NCI-H2107 treated with DMSO at 0.1 percent for 48 hours (cell line): ENCODE data around the gene AVPI1.
"Not testable (repeated sequence)": the region's sequence is repeated elsewhere in the genome, so short reads cannot be mapped to it uniquely, and the experiment has no call there.

Source experiments
- DNase-seq: peaks from one replicate; lab custom pipeline; 2025; ENCODE audit not compliant: unreplicated experiment; lab: John Stamatoyannopoulos, UW

The AVPI1 gene

DNA sequence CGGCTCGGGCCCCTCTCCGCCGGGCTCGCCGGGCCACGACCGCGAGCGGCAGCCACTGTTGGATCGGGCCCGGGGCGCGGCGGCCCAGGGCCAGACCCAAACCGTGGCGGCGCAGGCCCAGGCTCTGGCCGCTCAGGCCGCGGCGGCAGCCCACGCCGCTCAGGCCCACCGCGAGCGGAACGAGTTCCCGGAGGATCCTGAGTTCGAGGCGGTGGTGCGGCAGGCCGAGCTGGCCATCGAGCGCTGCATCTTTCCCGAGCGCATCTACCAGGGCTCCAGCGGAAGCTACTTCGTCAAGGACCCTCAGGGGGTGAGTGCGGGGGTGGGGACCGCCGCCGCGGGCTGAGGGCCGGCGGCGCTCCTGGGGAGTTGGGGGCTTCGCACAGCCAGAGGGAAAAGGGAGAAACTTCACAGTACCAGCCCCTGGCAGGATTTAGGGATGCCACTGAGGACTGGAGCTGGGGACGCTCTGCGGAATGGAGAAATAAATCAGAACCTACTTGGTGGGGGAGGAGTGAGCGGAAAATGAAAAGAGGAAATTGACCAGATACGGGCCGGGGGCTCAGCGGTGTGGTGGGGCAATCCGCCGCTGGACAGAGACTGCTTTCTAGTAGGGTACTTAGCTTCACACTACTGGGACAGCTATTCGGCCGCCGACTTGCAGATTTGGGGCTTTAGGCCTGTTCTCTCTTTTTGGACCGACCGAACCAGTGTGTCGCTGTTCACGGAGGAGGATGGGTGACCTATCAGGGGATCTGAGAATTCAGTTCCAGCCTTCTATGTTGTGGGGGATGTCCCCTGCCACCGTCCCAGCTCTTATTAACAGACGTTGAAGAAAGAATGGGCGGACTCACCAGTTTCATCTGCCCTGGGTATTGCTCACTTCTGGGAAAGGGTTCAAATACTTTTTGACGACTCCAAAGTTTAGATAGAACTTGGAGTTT is 45.9 kb downstream of the AVPI1 start:
- no peak for DNase-seq

DNA sequence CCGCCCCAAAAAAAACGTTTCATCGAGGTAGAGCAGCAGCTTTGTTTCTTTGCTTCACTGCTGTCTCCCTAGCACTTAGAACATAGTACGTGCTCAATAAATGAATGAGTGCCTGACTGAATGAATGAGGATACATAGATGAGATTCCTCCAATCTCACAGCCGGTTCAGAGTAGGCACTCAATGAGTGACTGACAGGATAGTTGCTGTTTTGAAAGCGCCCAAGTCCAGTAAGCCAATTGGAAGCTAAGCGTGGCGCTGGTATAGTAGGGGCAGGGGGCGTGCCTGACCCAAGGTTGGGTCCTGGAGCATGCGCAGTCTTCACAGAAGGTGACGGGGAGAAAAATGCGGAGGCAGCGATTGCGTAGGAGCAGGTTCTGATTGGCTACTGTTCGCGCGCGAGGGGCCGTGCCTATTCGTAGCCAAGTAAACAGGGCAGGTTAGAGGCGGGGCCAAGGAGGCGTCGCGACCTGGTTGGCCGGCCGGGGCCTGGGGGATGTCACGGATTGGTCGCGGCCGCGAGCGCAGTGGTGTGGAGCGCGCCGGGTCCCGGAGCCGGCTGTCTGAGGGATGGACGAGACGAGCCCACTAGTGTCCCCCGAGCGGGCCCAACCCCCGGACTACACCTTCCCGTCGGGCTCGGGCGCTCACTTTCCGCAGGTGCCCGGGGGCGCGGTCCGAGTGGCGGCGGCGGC is 46.7 kb downstream of the AVPI1 start, which contains the start of gene PI4K2A:
Gene PI4K2A, plus strand, starts transcription at position 498 of the 694 bp plus-strand sequence. Its CDS starts 72 bp downstream, at position 570.
- DNase-seq = peak; percentile 90

DNA sequence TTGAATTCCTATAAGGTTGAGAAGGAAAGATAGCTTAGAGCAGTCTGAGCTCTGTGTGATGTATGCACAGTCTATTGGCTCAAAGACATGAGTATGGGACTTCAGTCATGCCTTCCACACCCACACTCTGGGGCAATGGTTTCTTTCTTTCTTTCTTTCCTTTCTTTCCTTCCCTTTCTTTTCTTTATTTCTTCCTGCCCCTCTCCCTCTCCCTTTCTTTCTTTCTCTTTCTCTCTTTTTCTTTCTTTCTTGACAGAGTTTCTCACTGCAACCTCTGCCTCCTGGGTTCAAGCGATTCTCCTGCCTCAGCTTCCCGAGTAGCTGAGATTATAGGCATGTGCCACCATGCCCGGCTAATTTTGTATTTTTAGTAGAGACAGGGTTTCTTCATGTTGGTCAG is 48.0 kb downstream of the AVPI1 start:
- DNase-seq = not testable (repeated sequence)

DNA sequence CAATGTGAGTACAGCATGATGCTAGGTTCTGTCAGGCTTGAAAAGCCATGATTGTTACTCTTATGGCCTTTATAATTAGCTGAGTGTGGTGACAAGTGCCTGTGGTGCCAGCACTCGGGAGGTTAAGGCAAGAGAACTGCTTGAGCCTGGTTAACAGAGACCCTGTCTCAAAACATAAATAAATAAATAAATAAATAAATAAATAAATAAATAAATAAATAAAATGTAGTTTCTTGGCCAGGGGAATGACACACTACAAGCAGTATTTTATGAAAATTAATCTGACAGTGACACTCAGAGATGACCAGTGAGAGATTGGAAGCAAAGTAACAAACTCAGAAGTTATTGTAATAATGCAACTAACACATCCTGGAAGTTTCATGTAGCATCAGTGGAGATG is 51.5 kb downstream of the AVPI1 start:
- no peak for DNase-seq

DNA sequence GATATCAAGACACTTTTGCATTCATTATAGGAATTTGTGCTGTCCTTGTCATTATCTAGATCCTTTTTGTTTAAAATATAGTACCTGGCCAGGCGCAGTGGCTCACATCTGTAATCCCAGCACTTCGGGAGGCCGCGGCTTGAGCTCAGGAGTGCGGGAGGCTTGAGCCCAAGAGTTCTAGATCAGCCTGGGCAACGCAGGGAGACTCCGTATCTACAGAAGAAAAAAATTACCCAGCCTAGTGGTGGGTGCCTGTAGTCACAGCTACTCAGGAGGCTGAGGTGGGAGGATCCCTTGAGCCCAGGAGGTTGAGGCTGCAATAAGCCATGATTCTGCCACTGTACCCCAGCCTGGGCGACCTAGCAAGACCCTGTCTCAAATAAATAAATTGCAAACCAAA is 53.1 kb downstream of the AVPI1 start:
- DNase-seq = no peak

DNA sequence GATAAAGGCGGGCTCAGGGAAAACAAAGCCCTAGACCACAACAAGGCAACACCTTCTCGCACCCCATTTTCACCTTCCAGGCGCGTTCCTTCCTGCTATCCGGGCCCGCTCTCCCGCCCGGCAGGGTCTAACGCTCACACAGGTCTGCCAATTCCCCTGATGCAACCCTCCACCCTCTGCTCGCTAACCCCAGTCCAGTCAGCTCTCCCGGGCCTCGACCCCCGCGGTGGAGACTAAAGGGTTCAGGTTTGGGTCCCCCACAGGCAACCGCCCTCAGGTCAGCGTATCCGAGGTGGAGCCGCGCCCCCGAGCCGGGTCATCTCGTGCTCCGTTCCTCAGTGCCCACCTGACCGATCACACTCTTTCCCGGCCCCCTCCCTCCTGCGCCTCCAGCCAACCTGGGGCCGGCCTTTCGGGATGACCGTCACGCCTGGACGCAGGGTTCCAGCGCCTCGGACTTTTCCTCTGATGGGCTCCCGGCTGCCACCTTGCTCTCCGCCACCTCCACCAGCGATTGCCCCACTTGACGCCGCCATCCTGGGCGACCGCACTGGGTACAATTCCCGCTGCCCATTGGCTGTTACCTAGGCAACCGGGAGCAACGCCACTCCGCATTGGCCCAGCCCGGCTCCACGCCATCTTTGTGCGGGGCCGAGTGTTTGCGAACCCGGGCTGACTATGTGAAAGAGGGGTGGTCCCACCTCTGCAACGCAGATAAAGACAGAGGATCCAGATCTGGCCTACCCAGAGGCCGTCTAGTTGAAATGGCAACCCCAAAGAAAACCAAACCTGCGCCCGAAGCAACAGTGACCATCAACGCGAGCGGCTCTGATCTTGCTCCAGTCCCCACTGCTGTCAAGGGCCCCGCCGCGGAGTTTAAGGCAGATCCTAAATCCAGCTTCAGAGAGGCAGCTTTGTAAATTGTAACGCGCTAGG is 53.8 kb downstream of the AVPI1 start, which contains the start of gene MORN4:
Gene MORN4, minus strand, starts transcription at position 552 of the 936 bp plus-strand sequence. CDS start 13,847 bp downstream, outside the sequence.
- DNase-seq = peak; percentile 73

DNA sequence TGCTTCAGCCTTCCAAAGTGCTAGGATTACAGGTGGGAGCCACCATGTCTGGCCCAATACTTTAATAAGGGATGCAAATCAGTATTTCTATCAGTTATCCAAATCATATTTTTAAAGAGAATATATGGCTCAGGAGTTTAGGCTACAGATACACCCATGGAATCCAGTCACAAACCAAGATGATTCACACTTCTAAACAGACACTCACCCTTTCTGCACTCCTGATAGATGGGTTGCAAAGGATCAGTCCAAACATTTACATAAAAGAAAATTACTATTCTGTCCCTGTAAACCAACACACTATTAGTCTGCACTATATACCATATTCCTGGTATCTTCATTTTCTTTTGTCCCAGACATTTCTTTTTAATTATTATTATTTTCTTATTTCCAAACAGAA is 55.9 kb downstream of the AVPI1 start:
- no peak for DNase-seq

DNA sequence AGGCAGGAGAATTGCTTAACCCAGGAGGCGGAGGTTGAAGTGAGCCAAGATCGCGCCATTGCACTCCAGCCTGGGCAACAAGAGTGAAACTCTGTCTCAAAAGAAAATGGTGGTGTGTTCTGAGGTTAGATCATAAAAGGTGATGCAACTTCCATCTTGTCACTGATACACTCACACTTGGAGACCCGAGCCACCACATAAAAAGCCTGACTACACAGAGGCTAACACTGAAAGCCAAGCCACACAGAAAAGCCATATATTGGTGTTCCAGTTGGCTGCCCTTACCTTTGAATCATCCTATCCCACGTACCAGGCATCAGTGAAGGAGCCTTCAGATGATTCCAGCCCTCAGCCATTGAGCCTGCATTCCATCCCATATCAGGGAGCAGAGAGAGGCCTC is 57.8 kb downstream of the AVPI1 start:
- no peak for DNase-seq

DNA sequence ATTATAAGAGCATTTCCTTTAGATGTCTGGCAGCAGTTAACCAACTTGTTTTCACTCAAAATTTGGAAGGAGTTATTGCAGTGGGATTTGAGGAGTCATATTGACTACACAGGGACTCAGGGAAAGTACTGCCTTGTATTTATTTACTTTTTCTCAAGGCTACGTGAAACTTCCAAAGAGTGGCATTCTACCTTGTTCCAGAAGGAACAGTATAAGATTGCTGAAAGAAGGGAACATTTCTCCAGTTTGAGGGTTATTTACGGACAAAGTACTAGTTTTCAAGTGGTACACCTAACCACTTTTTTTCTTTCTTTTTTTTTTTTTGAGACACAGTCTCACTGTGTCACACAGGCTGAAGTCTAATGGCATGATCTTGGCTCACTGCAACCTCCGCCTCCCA is 58.8 kb downstream of the AVPI1 start:
- DNase-seq = no peak

DNA sequence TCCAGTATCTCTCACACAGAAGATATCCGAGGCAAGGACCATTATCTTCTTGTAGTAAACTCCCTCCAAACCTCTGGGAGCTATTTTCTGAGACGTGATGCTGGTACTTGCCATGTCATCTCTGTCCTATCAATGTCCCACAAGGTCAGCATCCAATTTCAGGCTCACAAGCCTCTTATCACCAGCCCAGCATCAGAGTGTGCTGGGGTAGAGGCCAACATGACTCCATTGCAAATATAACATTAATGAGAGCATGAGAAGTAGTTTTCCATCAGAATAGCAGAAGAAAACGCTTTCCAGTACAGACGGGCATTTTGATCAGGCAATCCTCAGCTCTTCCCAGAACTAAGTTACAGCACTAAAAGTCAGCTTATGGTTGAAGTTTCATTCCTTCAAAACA is 59.3 kb downstream of the AVPI1 start:
- no peak for DNase-seq
